Natural killer cell (primary cell): ENCODE measurements around the gene EGFR. TPM values are rescaled to one million over a fixed set of nuclear protein-coding genes. Genes with fewer than 3 reads are reported as not detected.

ENCODE experiments used
- ATAC-seq, 3 donors: fragments of 150-1000 bp in 2 of 3; fragments of 200-7000 bp in 1 of 3; cut with Tn5 transposase; 1 replicate in 1 of 3; 2 replicates in 2 of 3; pipeline ENCODE4 v1.10.0; 2021; ENCODE audit warnings: mild to moderate bottlenecking in 2 of 3, moderate library complexity in 2 of 3
- DNase-seq, 2 donors: peaks; one replicate each; pipeline versions ENCODE4 v3.0.0 to v3.0.0-alpha.2; 2013 to 2021; ENCODE audit warnings: mixed read lengths in 1 of 2
- H3K27ac ChIP-seq: one replicate; pipeline ENCODE4 v1.5.1; 2013; ENCODE audit warnings: mild to moderate bottlenecking, low read length
- H3K27me3 ChIP-seq: one replicate; pipeline ENCODE4 v1.6.1; 2013; ENCODE audit warnings: low read length; ENCODE audit not compliant: control insufficient read depth, insufficient read depth
- H3K36me3 ChIP-seq: one replicate; pipeline ENCODE4 v1.6.1; 2013; ENCODE audit warnings: low read length; ENCODE audit not compliant: control insufficient read depth, insufficient read depth
- H3K4me1 ChIP-seq: one replicate; pipeline ENCODE4 v1.6.1; 2013; ENCODE audit warnings: low read length; ENCODE audit not compliant: control insufficient read depth, insufficient read depth
- H3K4me3 ChIP-seq: one replicate; pipeline ENCODE4 v1.5.1; 2013; ENCODE audit warnings: low read length
- H3K9me3 ChIP-seq: one replicate; pipeline ENCODE4 v1.6.1; 2013; ENCODE audit warnings: low read length; ENCODE audit not compliant: control insufficient read depth, insufficient read depth
- H3K27ac Mint-ChIP-seq, 2 donors: one replicate each; pipeline ENCODE4 v1.8.0; 2022; ENCODE audit warnings: mild to moderate bottlenecking in 2 of 2, mixed read lengths in 2 of 2, moderate library complexity in 1 of 2
- H3K27me3 Mint-ChIP-seq, 2 donors: one replicate each; pipeline ENCODE4 v1.8.0; 2022; ENCODE audit warnings: low read depth in 2 of 2, mixed read lengths in 2 of 2
- H3K36me3 Mint-ChIP-seq: one replicate; pipeline ENCODE4 v1.8.0; 2022; ENCODE audit warnings: mixed read lengths
- H3K4me1 Mint-ChIP-seq, 2 donors: one replicate each; pipeline ENCODE4 v1.8.0; 2022; ENCODE audit warnings: mixed read lengths in 2 of 2
- H3K4me3 Mint-ChIP-seq: one replicate; pipeline ENCODE4 v1.8.0; 2022; ENCODE audit warnings: mild to moderate bottlenecking, moderate library complexity, mixed read lengths
- H3K9me3 Mint-ChIP-seq, 2 donors: one replicate each; pipeline ENCODE4 v1.8.0; 2022; ENCODE audit warnings: mixed read lengths in 2 of 2
- WGBS: methylation state at CpG from one replicate; pipeline ENCODE4 v1.1.7; 2013; ENCODE audit warnings: missing lambda C conversion rate; ENCODE audit not compliant: insufficient coverage; 5-methylcytosine and 5-hydroxymethylcytosine counted together
- intact Hi-C: fragments of 100-400 bp; cut with micrococcal nuclease; formaldehyde crosslinking; loops from one replicate; pipeline ENCODE4 v1.14.2; 2022
- total RNA-seq, 4 donors: library from RNA; stranded (reverse); fragments of 120-200 nt in 1 of 4; gene quantifications; one replicate each; pipeline versions ENCODE4 v1.2.3 to v1.2.4, GENCODE V29; 2013 to 2022
- TF ChIP-seq, protein P1 (sequence below): fragments of 200-600 bp; IDR thresholded peaks from one replicate; pipeline ENCODE4 v1.8.0; 2022; ENCODE audit warnings: antibody characterized with exemption

Gene EGFR
- total RNA-seq, 3 donors from 2014 or later (not counting 1 experiment from before 2014, with no cell fraction given), result not detected

DNA sequence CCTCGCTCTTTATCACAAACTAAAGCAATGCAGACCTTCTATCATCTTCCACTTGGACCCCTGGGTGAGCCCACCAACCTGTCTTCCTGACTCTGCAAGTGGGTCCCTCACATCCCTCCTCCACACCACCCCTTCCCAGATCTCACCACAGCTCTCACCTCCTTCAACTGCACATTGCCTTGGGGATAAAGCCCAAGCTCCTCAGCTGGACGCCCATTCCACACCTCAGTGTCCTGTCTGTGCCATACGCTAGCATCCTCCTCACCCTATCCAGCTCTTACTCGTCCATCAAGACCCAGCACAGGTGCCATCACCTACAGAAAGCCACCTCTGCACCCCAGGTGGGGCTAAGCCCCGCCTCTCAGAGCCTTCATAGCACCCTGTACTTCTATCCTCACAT is 205.3 kb downstream of the EGFR start:
- no peak for DNase-seq
- intact Hi-C loops, result no loop called here

DNA sequence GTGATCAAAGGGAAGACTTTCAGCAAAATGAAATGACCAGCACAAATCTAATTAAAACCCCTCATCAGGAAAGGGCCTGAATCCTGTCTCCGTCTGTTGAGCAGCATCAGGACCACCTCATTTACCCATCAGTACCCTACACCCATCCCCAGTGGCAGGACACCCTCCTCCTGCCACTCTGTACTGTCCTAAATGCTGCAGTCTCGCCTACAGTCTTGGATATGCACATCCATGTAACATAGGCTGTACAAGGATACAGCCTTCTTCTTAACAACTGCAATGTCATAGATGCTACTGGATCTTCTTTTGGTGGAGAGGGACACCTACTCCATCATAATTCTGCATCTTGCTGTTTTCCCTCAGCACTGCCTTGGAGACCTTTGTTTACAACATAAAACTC is 206.0 kb downstream of the EGFR start:
- Histone ChIP-seq H3K27me3 (no peaks in the 10 kb centered on the region), H3K9me3 (no peaks in the 10 kb centered on the region), H3K4me3 (no peak overlapping the region), H3K27ac (no peak overlapping the region), H3K36me3 (no peaks in the 10 kb centered on the region), H3K4me1 (no peaks in the 10 kb centered on the region)
- Mint-ChIP-seq H3K9me3 (peaks cover 6% of the 10 kb centered on the region in 2 donors), H3K27me3 (peaks cover 13 to 22% of the 10 kb centered on the region in 2 donors), H3K36me3 (no peaks in the 10 kb centered on the region), H3K4me1 (no peaks in the 10 kb centered on the region), H3K27ac (no peak overlapping the region), H3K4me3 (no peak overlapping the region)
- 70% methylated on average over 2 of the region's 2 CpGs for WGBS
- TF ChIP-seq, protein P1, sequence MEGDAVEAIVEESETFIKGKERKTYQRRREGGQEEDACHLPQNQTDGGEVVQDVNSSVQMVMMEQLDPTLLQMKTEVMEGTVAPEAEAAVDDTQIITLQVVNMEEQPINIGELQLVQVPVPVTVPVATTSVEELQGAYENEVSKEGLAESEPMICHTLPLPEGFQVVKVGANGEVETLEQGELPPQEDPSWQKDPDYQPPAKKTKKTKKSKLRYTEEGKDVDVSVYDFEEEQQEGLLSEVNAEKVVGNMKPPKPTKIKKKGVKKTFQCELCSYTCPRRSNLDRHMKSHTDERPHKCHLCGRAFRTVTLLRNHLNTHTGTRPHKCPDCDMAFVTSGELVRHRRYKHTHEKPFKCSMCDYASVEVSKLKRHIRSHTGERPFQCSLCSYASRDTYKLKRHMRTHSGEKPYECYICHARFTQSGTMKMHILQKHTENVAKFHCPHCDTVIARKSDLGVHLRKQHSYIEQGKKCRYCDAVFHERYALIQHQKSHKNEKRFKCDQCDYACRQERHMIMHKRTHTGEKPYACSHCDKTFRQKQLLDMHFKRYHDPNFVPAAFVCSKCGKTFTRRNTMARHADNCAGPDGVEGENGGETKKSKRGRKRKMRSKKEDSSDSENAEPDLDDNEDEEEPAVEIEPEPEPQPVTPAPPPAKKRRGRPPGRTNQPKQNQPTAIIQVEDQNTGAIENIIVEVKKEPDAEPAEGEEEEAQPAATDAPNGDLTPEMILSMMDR, result no peak
- ATAC-seq, result no peak
- intact Hi-C loops, result no loop called here
- no peak for DNase-seq

More for the DNA sequence above, 205.3 kb downstream of the EGFR start:
- no peaks in the 10 kb centered on the region for H3K9me3 ChIP-seq
- Mint-ChIP-seq H3K27me3 (peaks cover 12 to 19% of the 10 kb centered on the region in 2 donors), H3K9me3 (peaks cover 3 to 5% of the 10 kb centered on the region in 2 donors), H3K4me1 (no peaks in the 10 kb centered on the region), H3K27ac (no peak overlapping the region), H3K36me3 (no peaks in the 10 kb centered on the region), H3K4me3 (no peak overlapping the region)
- no peaks in the 10 kb centered on the region for H3K4me1 ChIP-seq
- TF ChIP-seq, protein P1, result no peak
- no peaks in the 10 kb centered on the region for H3K27me3 ChIP-seq
- H3K4me3 ChIP-seq, result no peak overlapping the region
- 80% methylated on average over 5 of the region's 5 CpGs for WGBS
- H3K36me3 ChIP-seq, result no peaks in the 10 kb centered on the region
- no peak for ATAC-seq
- no peak overlapping the region for H3K27ac ChIP-seq

DNA sequence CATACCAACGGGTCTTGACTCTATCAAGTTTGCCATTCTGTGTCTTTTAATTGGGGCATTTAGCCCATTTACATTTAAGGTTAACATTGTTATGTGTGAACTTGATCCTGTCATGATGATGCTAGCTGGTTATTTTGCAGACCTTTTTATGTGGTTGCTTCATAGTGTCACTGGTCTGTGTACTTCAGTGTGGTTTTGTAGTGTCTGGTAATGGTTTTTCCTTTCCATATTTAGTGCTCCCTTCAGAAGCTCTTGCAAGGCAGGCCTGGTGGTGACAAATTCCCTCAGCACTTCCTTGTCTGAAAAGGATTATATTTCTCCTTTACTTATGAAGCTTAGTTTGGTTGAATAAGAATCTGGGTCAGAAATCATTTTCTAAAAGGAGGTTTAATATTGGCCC is 211.2 kb downstream of the EGFR start:
- H3K27me3 Mint-ChIP-seq, result peaks cover 11 to 13% of the 10 kb centered on the region in 2 donors
- TF ChIP-seq, protein P1, result no peak
- no peaks in the 10 kb centered on the region for H3K27me3 ChIP-seq
- no peak overlapping the region for H3K4me3 ChIP-seq
- H3K36me3 ChIP-seq, result no peaks in the 10 kb centered on the region
- no peaks in the 10 kb centered on the region for H3K36me3 Mint-ChIP-seq
- H3K4me1 ChIP-seq, result no peaks in the 10 kb centered on the region
- H3K4me3 Mint-ChIP-seq, result no peak overlapping the region
- H3K9me3 ChIP-seq, result peaks cover 4% of the 10 kb centered on the region
- no peak overlapping the region for H3K27ac ChIP-seq
- DNase-seq (no peak), ATAC-seq (no peak)
- H3K9me3 Mint-ChIP-seq, result peaks cover 6 to 7% of the 10 kb centered on the region in 2 donors
- no peak overlapping the region for H3K27ac Mint-ChIP-seq
- no peaks in the 10 kb centered on the region for H3K4me1 Mint-ChIP-seq
- intact Hi-C loops, result no loop called here
- 54% methylated on average over 1 of the region's 1 CpG for WGBS

DNA sequence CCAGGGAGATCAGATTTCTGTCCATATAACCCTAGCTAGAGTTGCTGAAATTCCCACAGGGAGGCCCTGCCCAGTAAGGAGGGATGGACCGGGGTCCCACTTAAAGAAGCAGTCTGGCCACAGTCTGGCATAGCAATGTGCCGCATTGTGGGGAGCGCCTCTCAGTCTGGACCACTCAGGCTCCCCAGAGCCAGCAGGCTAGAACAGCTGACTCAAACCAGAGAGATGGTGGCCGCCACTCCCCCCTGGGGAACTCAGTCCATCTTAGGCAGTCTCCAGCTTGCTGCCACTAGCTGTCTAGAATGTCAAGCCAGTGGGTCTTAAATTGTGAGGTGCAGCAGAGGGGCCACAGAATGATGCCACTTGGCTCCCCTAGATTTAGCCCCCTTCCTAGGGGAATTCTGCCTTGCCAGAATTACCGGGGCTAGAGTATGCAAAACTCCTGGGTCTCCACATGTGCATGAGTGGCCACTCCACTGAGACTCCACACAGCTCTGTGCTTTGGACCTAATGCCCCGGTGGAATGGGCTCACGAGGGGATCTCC is 213.0 kb downstream of the EGFR start:
- TF ChIP-seq, protein P1, result no peak
- peaks cover 7 to 16% of the 10 kb centered on the region in 2 donors for H3K27me3 Mint-ChIP-seq
- Histone ChIP-seq H3K4me1 (no peaks in the 10 kb centered on the region), H3K9me3 (peaks cover 4% of the 10 kb centered on the region), H3K27me3 (no peaks in the 10 kb centered on the region), H3K27ac (no peak overlapping the region), H3K4me3 (no peak overlapping the region), H3K36me3 (no peaks in the 10 kb centered on the region)
- ATAC-seq (no peak), DNase-seq (no peak)
- intact Hi-C loops, result no loop called here
- WGBS, result 89% methylated on average over 7 of the region's 7 CpGs
- no peak overlapping the region for H3K27ac Mint-ChIP-seq
- peaks cover 6 to 7% of the 10 kb centered on the region in 2 donors for H3K9me3 Mint-ChIP-seq
- H3K36me3 Mint-ChIP-seq, result no peaks in the 10 kb centered on the region
- H3K4me3 Mint-ChIP-seq, result no peak overlapping the region
- no peaks in the 10 kb centered on the region for H3K4me1 Mint-ChIP-seq
